ENCODE results near the gene MAML2. TPM values are rescaled to one million over a fixed set of nuclear protein-coding genes. Genes with fewer than 3 reads are reported as not detected.

MAML2 gene
- total RNA-seq, 1 donor from 2014 or later: 31.5 TPM

DNA sequence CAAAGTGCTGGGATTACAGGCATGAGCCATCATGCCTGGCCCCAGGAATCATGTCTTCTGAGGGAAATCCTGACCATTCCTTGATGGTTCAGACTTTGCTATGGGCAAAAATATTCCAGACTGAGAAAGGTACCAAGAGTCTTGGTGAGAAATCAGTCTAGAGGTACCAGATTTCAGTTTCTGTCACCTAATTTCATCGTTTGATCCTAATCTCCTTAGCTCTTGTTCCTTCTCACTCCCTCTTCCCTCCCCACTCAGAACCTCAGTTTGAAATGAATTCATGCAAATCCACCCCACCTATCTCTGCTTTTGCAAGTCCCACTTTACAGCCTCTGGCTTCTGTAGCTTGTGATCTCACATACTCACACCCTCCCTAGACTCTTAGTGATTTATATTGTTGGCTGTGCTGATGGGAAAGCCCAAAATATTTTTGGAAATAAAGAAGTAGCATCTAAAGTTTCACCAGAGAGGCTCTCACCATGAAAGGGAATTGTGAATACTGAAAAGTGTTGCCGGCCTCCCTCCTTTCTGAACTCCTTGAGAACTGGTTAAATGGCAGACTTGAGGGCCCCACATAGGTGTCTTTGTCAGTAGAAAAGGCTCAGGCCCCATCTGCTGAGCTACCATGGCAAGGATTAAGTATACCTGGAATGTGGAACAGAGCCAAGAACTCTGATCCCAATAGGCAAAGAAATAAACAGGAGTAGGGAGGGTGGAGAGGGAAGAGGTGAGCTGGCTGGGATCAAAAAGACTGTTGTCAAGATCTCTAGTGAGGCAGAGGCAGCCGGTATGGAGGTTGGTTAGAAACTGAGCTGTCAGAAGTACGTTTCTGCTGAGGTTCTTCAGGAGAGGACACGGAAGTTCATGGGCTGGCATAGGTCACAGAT, 228.6 kb downstream of the MAML2 start:
- Histone ChIP-seq H3K4me3 (no peak overlapping the region), H3K36me3 (no peaks in the 10 kb centered on the region), H3K4me1 (peaks cover 8% of the 10 kb centered on the region), H3K27me3 (ENCODE audit: low read depth) (no peaks in the 10 kb centered on the region), H3K9me3 (no peaks in the 10 kb centered on the region), H3K27ac (no peak overlapping the region)
- DNase-seq: no peak
- TF ChIP-seq, protein P1, sequence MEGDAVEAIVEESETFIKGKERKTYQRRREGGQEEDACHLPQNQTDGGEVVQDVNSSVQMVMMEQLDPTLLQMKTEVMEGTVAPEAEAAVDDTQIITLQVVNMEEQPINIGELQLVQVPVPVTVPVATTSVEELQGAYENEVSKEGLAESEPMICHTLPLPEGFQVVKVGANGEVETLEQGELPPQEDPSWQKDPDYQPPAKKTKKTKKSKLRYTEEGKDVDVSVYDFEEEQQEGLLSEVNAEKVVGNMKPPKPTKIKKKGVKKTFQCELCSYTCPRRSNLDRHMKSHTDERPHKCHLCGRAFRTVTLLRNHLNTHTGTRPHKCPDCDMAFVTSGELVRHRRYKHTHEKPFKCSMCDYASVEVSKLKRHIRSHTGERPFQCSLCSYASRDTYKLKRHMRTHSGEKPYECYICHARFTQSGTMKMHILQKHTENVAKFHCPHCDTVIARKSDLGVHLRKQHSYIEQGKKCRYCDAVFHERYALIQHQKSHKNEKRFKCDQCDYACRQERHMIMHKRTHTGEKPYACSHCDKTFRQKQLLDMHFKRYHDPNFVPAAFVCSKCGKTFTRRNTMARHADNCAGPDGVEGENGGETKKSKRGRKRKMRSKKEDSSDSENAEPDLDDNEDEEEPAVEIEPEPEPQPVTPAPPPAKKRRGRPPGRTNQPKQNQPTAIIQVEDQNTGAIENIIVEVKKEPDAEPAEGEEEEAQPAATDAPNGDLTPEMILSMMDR (IDR thresholded peaks at IDR 0.05): no peak
- no peak for ATAC-seq
- intact Hi-C loops (cut with DNase I): no loop called here

DNA sequence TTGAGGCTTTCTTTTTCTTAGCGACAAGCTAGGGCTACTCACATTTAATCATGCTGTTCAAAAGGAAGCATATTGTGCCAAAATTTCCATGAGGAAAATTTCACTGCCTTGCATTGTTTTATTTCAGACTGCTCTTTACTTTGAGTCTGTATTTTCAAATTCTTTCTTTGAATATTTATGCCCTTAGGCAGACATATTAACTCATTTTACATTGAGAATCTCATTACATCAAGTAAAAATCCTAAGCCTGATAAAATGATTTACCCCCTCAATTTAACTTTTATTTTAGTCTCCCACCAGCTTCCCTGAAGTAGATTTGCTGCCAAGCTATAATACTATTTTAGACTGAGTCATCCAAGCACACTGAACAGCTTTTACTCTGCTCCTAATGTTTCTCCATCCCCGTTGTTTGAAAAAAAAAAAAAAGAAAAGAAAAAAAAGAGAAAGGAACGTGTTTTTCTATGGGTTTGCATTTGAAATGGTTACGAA, 229.8 kb downstream of the MAML2 start:
- intact Hi-C loops (cut with DNase I): no loop called here
- TF ChIP-seq, protein P1 (IDR thresholded peaks at IDR 0.05): no peak
- H3K27ac ChIP-seq: no peak overlapping the region
- no peak for DNase-seq
- no peak overlapping the region for H3K4me3 ChIP-seq
- no peak for ATAC-seq
- no peaks in the 10 kb centered on the region for H3K9me3 ChIP-seq
- H3K27me3 ChIP-seq (ENCODE audit: low read depth): no peaks in the 10 kb centered on the region
- H3K36me3 ChIP-seq: no peaks in the 10 kb centered on the region
- H3K4me1 ChIP-seq: peaks cover 8% of the 10 kb centered on the region

DNA sequence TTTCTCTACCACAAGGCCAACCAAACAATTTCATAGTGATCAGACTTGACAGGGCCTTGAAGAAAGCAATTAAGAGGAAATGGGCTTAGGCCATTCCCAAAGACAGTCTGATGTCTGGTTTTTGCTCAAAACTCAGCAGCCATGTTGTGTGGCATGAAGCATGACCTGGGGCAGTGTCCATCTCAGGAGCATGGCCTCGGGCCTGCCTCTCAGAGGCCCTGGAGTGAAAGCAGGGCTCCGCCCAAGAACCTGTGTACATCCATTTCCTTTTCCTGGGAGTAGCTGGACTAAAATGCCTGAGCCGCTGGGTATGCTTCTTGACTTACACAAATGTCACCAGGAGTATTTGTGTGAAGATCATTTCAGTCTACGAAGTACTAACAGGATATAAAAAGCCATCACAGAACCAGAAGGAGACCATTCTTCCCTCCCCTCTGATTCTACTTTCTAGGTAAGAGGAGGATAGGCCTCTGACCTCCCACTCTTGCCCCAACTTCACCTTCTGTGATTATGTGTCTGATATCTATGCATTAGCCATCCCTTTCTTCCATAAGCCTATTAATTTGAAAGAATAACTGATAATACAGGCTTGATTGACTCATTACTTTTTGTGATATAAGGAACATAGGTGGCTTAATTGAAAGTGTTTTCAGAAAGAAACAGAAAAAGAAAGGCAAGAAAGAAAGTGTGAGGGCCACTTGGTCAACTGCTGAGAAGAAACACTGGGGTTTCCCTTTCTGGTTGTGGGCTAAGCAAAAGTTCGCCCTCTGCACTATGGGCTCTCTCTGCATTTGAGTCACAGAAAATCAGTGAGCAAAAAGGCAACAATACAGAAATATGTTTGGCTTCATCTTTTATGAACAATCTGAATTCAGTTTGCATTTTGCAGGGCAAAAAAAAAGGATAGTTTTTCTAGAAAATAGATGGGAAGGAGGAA, 230.5 kb downstream of the MAML2 start:
- Histone ChIP-seq H3K4me3 (no peak overlapping the region), H3K4me1 (peaks cover 8% of the 10 kb centered on the region), H3K27ac (peak overlapping the region; percentile 28), H3K27me3 (ENCODE audit: low read depth) (no peaks in the 10 kb centered on the region), H3K9me3 (no peaks in the 10 kb centered on the region), H3K36me3 (no peaks in the 10 kb centered on the region)
- TF ChIP-seq, protein P1 (IDR thresholded peaks at IDR 0.05): no peak
- intact Hi-C loops (cut with DNase I): no loop called here
- ATAC-seq: no peak
- no peak for DNase-seq

DNA sequence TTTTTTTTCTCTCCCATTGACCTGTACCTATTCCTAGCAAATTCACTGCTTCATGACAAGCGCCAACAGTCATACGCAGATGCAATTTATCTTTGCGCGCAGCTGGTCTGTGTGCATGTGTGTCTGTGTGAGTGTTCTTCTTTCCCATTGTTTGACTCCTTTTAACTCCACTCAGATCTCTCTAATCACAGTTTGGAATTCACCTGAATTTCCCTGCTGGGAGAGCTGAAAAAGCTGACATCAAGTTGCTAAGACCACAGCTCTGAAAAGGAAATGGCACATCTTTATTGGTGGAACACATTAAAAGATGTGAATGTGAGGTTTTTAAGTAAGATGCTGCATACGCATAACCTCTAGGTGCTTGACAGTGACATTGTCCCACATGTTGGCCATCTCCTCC, 231.7 kb downstream of the MAML2 start:
- Histone ChIP-seq H3K36me3 (no peaks in the 10 kb centered on the region), H3K4me3 (no peak overlapping the region), H3K27me3 (ENCODE audit: low read depth) (no peaks in the 10 kb centered on the region), H3K4me1 (peaks cover 14% of the 10 kb centered on the region), H3K9me3 (no peaks in the 10 kb centered on the region), H3K27ac (no peak overlapping the region)
- DNase-seq (no peak), ATAC-seq (no peak)
- TF ChIP-seq, protein P1 (IDR thresholded peaks at IDR 0.05): no peak
- intact Hi-C loops (cut with DNase I): no loop called here

DNA sequence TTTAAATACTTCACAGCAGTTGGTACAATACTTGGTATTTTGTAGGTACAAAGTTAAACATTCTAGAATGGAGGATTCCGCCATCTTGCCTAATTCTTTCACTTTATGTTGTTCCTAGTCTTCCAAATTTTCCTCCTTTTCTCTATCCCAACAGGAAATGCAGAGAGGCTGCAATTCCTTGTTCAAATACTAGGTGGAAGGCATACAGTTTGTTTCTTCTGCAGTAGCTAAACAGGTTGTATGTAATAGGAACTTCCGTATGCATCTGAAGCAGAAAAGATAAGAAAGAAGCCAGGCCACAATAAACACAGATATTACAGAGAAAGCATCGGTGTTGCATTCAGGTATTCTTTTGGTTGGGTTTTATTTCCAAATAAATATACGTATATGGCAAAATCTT, 232.7 kb downstream of the MAML2 start:
- TF ChIP-seq, protein P1 (IDR thresholded peaks at IDR 0.05): no peak
- Histone ChIP-seq H3K9me3 (no peaks in the 10 kb centered on the region), H3K27ac (no peak overlapping the region), H3K4me1 (peaks cover 15% of the 10 kb centered on the region), H3K36me3 (no peaks in the 10 kb centered on the region), H3K27me3 (ENCODE audit: low read depth) (no peaks in the 10 kb centered on the region), H3K4me3 (no peak overlapping the region)
- DNase-seq: no peak
- intact Hi-C loops (cut with DNase I): no loop called here
- no peak for ATAC-seq
